K562 (cell line): ENCODE data around the gene ALKBH3. TPM values are rescaled to one million over a fixed set of nuclear protein-coding genes. Genes with fewer than 3 reads are reported as not detected.

ENCODE experiments used
- ATF7 ChIP-seq: fragments of 450-650 bp; IDR thresholded peaks from 2 replicates; pipeline ENCODE4 v1.7.1; 2014; ENCODE audit warnings: mild to moderate bottlenecking, moderate library complexity
- CBX8 ChIP-seq: fragments of 200-600 bp; sonication (generic); IDR thresholded peaks from 2 replicates; pipeline ENCODE4 v1.6.1; 2012; ENCODE audit warnings: borderline replicate concordance, mixed run types, low read depth, mild to moderate bottlenecking, moderate library complexity, mixed read lengths, low read length, control low read depth, inconsistent platforms; ENCODE audit not compliant: poor library complexity, severe bottlenecking; ENCODE audit errors: extremely low read depth
- EP400 ChIP-seq: fragments of 450-650 bp; IDR thresholded peaks from 2 replicates; pipeline ENCODE4 v1.6.1; 2017; ENCODE audit warnings: antibody characterized with exemption, mild to moderate bottlenecking, moderate library complexity
- ETV1 ChIP-seq: fragments of 450-650 bp; conservative IDR thresholded peaks from 2 replicates; pipeline ENCODE4 v1.6.1; 2016; ENCODE audit warnings: missing genetic modification characterization, control low read depth, low read depth, missing compliant biosample characterization
- FOS ChIP-seq: IDR thresholded peaks from 3 replicates; pipeline ENCODE4 v1.6.1; 2011; ENCODE audit not compliant: insufficient read length; ENCODE audit errors: extremely low read depth
- FOXK2 ChIP-seq, 2 experiments: fragments of 450-650 bp; IDR thresholded peaks in 1 of 2; conservative IDR thresholded peaks in 1 of 2; 2 replicates each; pipeline ENCODE4 v1.6.1; 2016; ENCODE audit warnings: low read depth in 2 of 2, mild to moderate bottlenecking in 1 of 2
- HEY1 ChIP-seq: fragments of 250-450 bp; sonication (Bioruptor Pico); IDR thresholded peaks from 2 replicates; pipeline ENCODE4 v1.5.0; 2020; ENCODE audit warnings: mild to moderate bottlenecking, moderate library complexity, borderline replicate concordance
- NRF1 ChIP-seq, 2 experiments: fragments of 450-650 bp; IDR thresholded peaks in 1 of 2; conservative IDR thresholded peaks in 1 of 2; 2 replicates each; pipeline ENCODE4 v1.6.1; 2014; ENCODE audit warnings: mild to moderate bottlenecking in 2 of 2
- POLR2G ChIP-seq: fragments of 200-400 bp; formaldehyde crosslinking; IDR thresholded peaks from 2 replicates; pipeline ENCODE4 v1.6.1; 2017; ENCODE audit warnings: low read depth, mild to moderate bottlenecking, antibody characterized with exemption, low read length, moderate library complexity
- RCOR1 ChIP-seq, 2 experiments: IDR thresholded peaks; 2 replicates each; pipeline ENCODE4 v1.6.1; 2012; ENCODE audit warnings: low read depth in 2 of 2, low read length in 2 of 2, borderline replicate concordance in 1 of 2, improper control_type of control experiment in 1 of 2
- SETDB1 ChIP-seq: IDR thresholded peaks from one replicate; pipeline ENCODE4 v1.6.1; 2012; ENCODE audit warnings: low read length, control low read depth, inconsistent platforms
- SP2 ChIP-seq: IDR thresholded peaks from 2 replicates; pipeline ENCODE4 v1.6.1; 2011; ENCODE audit warnings: mild to moderate bottlenecking, low read depth, low read length, moderate library complexity; ENCODE audit not compliant: poor library complexity, severe bottlenecking; ENCODE audit errors: extremely low read depth
- TCF7 ChIP-seq: sonication (generic); IDR thresholded peaks from 2 replicates; pipeline ENCODE4 v1.6.1; 2016; ENCODE audit warnings: antibody characterized with exemption, borderline replicate concordance
- ZC3H4 ChIP-seq: sonication (generic); formaldehyde crosslinking; IDR thresholded peaks from 2 replicates; pipeline ENCODE4 v1.9.0; 2021; ENCODE audit warnings: missing genetic modification reagents, borderline replicate concordance
- ZNF124 ChIP-seq: sonication (generic); formaldehyde crosslinking; IDR thresholded peaks from 2 replicates; pipeline ENCODE4 v1.8.1; 2022; ENCODE audit warnings: missing genetic modification reagents
- ZNF76 ChIP-seq: fragments of 250-450 bp; sonication (Bioruptor Pico); IDR thresholded peaks from 2 replicates; pipeline ENCODE4 v1.4.0; 2020; ENCODE audit warnings: mild to moderate bottlenecking, moderate library complexity, borderline replicate concordance
- polyA plus RNA-seq, 8 experiments: library from polyadenylated mRNA; depleted of rRNA in 4 of 8; stranded (reverse) in 5 of 8; unstranded in 3 of 8; fragments of >200 nt; fragmentation: Nextera tagmentation in 2 of 8; fragmentation: Illumina TruSeq in 1 of 8; extraction: Ambion mirVana in 2 of 8; extraction: Trizol in 1 of 8; gene quantifications; 2 replicates each; pipeline versions ENCODE4 v1.2.1 to v1.2.3, GENCODE V29; 2011 to 2014; ENCODE audit warnings: inconsistent platforms in 1 of 8, missing spikeins in 1 of 8
- total RNA-seq, 7 experiments: library from RNA; depleted of rRNA in 6 of 7; stranded (reverse); fragments of >200 nt in 6 of 7; fragmentation: Illumina TruSeq in 2 of 7; extraction: Trizol in 2 of 7; gene quantifications; 2 replicates each; pipeline versions ENCODE4 v1.2.1 to v1.2.3, GENCODE V29; 2011 to 2021; ENCODE audit warnings: low replicate concordance in 1 of 7
- TF ChIP-seq, protein P1 (sequence below): fragments of 250-450 bp; sonication (Bioruptor Pico); IDR thresholded peaks from 2 replicates; pipeline ENCODE4 v1.5.0; 2021
- TF ChIP-seq, protein P2 (sequence below): fragments of 450-650 bp; IDR thresholded peaks from 2 replicates; pipeline ENCODE4 v1.7.1; 2018; ENCODE audit warnings: mild to moderate bottlenecking, low read depth; ENCODE audit not compliant: partially characterized antibody

The ALKBH3 gene
- total and polyA plus RNA-seq, 9 of the 15 experiments (the other 6 are each of a cell fraction or from before 2014, with no cell fraction given): 16.0 to 49.9 (median 36.5) TPM

DNA sequence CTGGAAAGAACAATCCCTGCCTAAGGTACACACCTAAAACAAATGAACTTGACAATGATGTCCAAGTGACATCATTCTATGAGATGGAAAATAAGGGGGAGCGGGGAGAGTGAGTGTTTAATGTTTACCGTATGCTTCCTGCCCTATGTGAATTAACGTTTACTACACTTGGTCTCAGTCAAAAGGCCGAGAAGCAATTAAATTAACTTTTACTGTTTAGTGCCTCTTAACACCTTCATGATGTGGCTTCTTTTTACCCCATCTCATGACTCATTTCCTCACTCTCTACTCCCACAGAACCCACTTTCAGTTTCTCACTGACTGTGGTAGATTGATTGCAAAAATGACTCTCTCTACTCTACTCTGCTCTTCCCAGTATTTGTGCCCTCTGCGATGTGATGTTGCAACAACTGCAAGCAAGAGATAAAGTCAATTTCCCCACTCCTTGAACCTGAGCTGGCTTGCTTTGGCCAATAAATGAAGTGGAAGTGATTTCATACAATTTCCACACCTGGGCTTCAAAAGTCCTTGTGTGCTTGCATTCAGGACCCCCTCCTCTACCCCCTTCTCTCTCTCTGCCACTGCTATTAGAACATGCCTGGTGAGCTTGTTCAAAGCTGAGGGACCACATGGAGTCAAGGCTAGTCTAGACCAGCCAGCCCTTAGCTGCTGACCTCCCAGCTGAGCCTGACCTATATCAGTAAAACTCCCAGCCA lies 11.6 kb upstream of the ALKBH3 start (continued):
- TF ChIP-seq TCF7: no peak
- TF ChIP-seq POLR2G: no peak
- TF ChIP-seq HEY1 (CRISPR knock-in tag): 0 out of 2 replicates have a peak, but pooled peaks have one; percentile 37
- peak; percentile 53 to 96; a peak in 3 of 4 replicates for TF ChIP-seq RCOR1 (IDR thresholded peaks at IDR 0.05; ENCODE audit: borderline replicate concordance in 1 of 2, low read depth in 2 of 2, low read length in 2 of 2)
- TF ChIP-seq, protein P1, sequence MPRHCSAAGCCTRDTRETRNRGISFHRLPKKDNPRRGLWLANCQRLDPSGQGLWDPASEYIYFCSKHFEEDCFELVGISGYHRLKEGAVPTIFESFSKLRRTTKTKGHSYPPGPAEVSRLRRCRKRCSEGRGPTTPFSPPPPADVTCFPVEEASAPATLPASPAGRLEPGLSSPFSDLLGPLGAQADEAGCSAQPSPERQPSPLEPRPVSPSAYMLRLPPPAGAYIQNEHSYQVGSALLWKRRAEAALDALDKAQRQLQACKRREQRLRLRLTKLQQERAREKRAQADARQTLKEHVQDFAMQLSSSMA (CRISPR knock-in tag): no peak
- peak; percentile 84 for TF ChIP-seq ETV1 (tag)
- TF ChIP-seq FOXK2 (conservative IDR thresholded peaks at IDR 0.05 in 1 of 2, IDR thresholded peaks at IDR 0.05 in 1 of 2; ENCODE audit: low read depth in 2 of 2): peak; percentile 32 to 37; a peak in 2 of 4 replicates
- peak; percentile 27 for TF ChIP-seq FOS
- no peak for TF ChIP-seq NRF1 (conservative IDR thresholded peaks at IDR 0.05 in 1 of 2, IDR thresholded peaks at IDR 0.05 in 1 of 2)
- TF ChIP-seq CBX8: no peak
- TF ChIP-seq, protein P2, sequence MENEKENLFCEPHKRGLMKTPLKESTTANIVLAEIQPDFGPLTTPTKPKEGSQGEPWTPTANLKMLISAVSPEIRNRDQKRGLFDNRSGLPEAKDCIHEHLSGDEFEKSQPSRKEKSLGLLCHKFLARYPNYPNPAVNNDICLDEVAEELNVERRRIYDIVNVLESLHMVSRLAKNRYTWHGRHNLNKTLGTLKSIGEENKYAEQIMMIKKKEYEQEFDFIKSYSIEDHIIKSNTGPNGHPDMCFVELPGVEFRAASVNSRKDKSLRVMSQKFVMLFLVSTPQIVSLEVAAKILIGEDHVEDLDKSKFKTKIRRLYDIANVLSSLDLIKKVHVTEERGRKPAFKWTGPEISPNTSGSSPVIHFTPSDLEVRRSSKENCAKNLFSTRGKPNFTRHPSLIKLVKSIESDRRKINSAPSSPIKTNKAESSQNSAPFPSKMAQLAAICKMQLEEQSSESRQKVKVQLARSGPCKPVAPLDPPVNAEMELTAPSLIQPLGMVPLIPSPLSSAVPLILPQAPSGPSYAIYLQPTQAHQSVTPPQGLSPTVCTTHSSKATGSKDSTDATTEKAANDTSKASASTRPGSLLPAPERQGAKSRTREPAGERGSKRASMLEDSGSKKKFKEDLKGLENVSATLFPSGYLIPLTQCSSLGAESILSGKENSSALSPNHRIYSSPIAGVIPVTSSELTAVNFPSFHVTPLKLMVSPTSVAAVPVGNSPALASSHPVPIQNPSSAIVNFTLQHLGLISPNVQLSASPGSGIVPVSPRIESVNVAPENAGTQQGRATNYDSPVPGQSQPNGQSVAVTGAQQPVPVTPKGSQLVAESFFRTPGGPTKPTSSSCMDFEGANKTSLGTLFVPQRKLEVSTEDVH: peak; percentile 28
- peak; percentile 19; the same call in 1 of the 2 replicates for TF ChIP-seq EP400
- no peak for TF ChIP-seq SP2
- no peak for TF ChIP-seq ZNF76 (CRISPR knock-in tag)
- no peak for TF ChIP-seq SETDB1
- TF ChIP-seq ATF7: peak; percentile 81
- no peak for TF ChIP-seq ZNF124 (CRISPR knock-in tag)
- no peak for TF ChIP-seq ZC3H4 (CRISPR knock-in tag)
